HEK293 (cell line): ENCODE data around the gene CTNNB1.

Source experiments
- CTCF ChIA-PET: fragments of 350-600 bp; formaldehyde crosslinking; extraction: SDS; loops from one replicate; lab custom pipeline; 2021; ENCODE audit warnings: antibody characterized with exemption; lab: Yijun Ruan, JAX
- POLR2A ChIA-PET: fragments of 300-600 bp; formaldehyde crosslinking; extraction: SDS; loops from one replicate; lab custom pipeline; 2020; ENCODE audit warnings: antibody characterized with exemption, inconsistent platforms; lab: Yijun Ruan, JAX
- H3K27ac ChIP-seq: fragments of 200-500 bp; sonication (Bioruptor generic); 2 replicates; pipeline ENCODE4 v1.5.1; 2014; ENCODE audit warnings: low read depth, low read length, control low read depth, inconsistent platforms; ENCODE audit errors: extremely low read depth
- H3K36me3 ChIP-seq, 2 experiments: fragments of 200-500 bp in 1 of 2; sonication (Bioruptor generic) in 1 of 2; 1 replicate in 1 of 2; 2 replicates in 1 of 2; pipeline ENCODE4 v1.5.1; 2014 to 2017; ENCODE audit warnings: inconsistent platforms in 2 of 2, low read length in 2 of 2; ENCODE audit not compliant: control insufficient read depth in 2 of 2, insufficient read depth in 1 of 2
- H3K4me1 ChIP-seq: fragments of 200-500 bp; sonication (Bioruptor generic); 2 replicates; pipeline ENCODE4 v1.5.1; 2014; ENCODE audit warnings: mild to moderate bottlenecking, low read length, inconsistent platforms; ENCODE audit not compliant: control insufficient read depth, insufficient read depth
- H3K4me3 ChIP-seq: 2 replicates; pipeline ENCODE4 v1.5.1; 2011; ENCODE audit warnings: low read depth, mild to moderate bottlenecking, control low read depth, low read length, moderate library complexity
- H3K9me3 ChIP-seq: fragments of 200-500 bp; sonication (Bioruptor generic); 2 replicates; pipeline ENCODE4 v1.5.1; 2014; ENCODE audit warnings: low read depth, low read length, inconsistent platforms; ENCODE audit not compliant: control insufficient read depth, insufficient read depth
- GLI4 ChIP-seq: fragments of 450-650 bp; formaldehyde crosslinking; IDR thresholded peaks from 2 replicates; pipeline ENCODE4 v1.5.1; 2016; ENCODE audit warnings: missing biosample characterization, missing genetic modification characterization
- GLIS2 ChIP-seq: fragments of 450-650 bp; formaldehyde crosslinking; IDR thresholded peaks from 2 replicates; pipeline ENCODE4 v1.5.1; 2016; ENCODE audit warnings: missing biosample characterization, missing genetic modification characterization
- HOXA7 ChIP-seq: sonication (generic); formaldehyde crosslinking; IDR thresholded peaks from 2 replicates; pipeline ENCODE4 v1.8.1; 2022; ENCODE audit warnings: missing genetic modification reagents, borderline replicate concordance
- OVOL3 ChIP-seq: fragments of 450-650 bp; formaldehyde crosslinking; IDR thresholded peaks from 2 replicates; pipeline ENCODE4 v1.5.1; 2016; ENCODE audit warnings: missing biosample characterization, missing genetic modification characterization
- SCRT2 ChIP-seq: fragments of 450-650 bp; formaldehyde crosslinking; IDR thresholded peaks from 2 replicates; pipeline ENCODE4 v1.5.1; 2016; ENCODE audit warnings: missing biosample characterization, missing genetic modification characterization
- TCF7L2 ChIP-seq: IDR thresholded peaks from 2 replicates; pipeline ENCODE4 v1.6.1; 2011; ENCODE audit warnings: low read depth, mild to moderate bottlenecking, inconsistent platforms, low read length, moderate library complexity, borderline replicate concordance
- ZEB2 ChIP-seq: fragments of 450-650 bp; formaldehyde crosslinking; IDR thresholded peaks from 2 replicates; pipeline ENCODE4 v1.5.1; 2016; ENCODE audit warnings: missing biosample characterization, missing genetic modification characterization
- ZFHX2 ChIP-seq: fragments of 450-650 bp; formaldehyde crosslinking; conservative IDR thresholded peaks from 2 replicates; pipeline ENCODE4 v1.5.1; 2016; ENCODE audit warnings: missing biosample characterization, missing genetic modification characterization
- ZNF202 ChIP-seq: fragments of 450-650 bp; formaldehyde crosslinking; IDR thresholded peaks from 2 replicates; pipeline ENCODE4 v1.5.1; 2016; ENCODE audit warnings: missing biosample characterization, missing genetic modification characterization, borderline replicate concordance
- ZNF416 ChIP-seq: fragments of 450-650 bp; formaldehyde crosslinking; IDR thresholded peaks from 2 replicates; pipeline ENCODE4 v1.5.1; 2016; ENCODE audit warnings: missing biosample characterization, missing genetic modification characterization
- ZNF510 ChIP-seq: fragments of 450-650 bp; formaldehyde crosslinking; IDR thresholded peaks from 2 replicates; pipeline ENCODE4 v1.5.1; 2018; ENCODE audit warnings: mild to moderate bottlenecking, missing genetic modification characterization, missing biosample characterization; ENCODE audit not compliant: insufficient replicate concordance
- ZNF549 ChIP-seq: fragments of 450-650 bp; IDR thresholded peaks from 2 replicates; pipeline ENCODE4 v1.5.1; 2018; ENCODE audit warnings: missing biosample characterization, missing genetic modification characterization, mild to moderate bottlenecking, inconsistent platforms, moderate library complexity
- ZNF596 ChIP-seq: fragments of 450-650 bp; IDR thresholded peaks from 2 replicates; pipeline ENCODE4 v1.5.0; 2018; ENCODE audit warnings: missing biosample characterization, mild to moderate bottlenecking, missing genetic modification characterization, moderate library complexity
- ZNF600 ChIP-seq: fragments of 450-650 bp; formaldehyde crosslinking; IDR thresholded peaks from 2 replicates; pipeline ENCODE4 v1.5.1; 2016; ENCODE audit warnings: missing biosample characterization, missing genetic modification characterization
- ZNF654 ChIP-seq: fragments of 450-650 bp; formaldehyde crosslinking; IDR thresholded peaks from 2 replicates; pipeline ENCODE4 v1.5.1; 2016; ENCODE audit warnings: low read depth, missing biosample characterization, missing genetic modification characterization
- ZNF670 ChIP-seq: fragments of 450-650 bp; formaldehyde crosslinking; IDR thresholded peaks from 2 replicates; pipeline ENCODE4 v1.5.1; 2016; ENCODE audit warnings: missing biosample characterization, missing genetic modification characterization, low read depth
- ZNF830 ChIP-seq: fragments of 450-650 bp; IDR thresholded peaks from 2 replicates; pipeline ENCODE4 v1.5.0; 2018; ENCODE audit warnings: missing biosample characterization, missing genetic modification characterization, low read depth, mild to moderate bottlenecking, moderate library complexity
- ZNF843 ChIP-seq: fragments of 450-650 bp; formaldehyde crosslinking; IDR thresholded peaks from 2 replicates; pipeline ENCODE4 v1.5.1; 2016; ENCODE audit warnings: missing biosample characterization, missing genetic modification characterization
- TF ChIP-seq, protein P1 (sequence below): fragments of 450-650 bp; formaldehyde crosslinking; IDR thresholded peaks from 2 replicates; pipeline ENCODE4 v1.5.1; 2016; ENCODE audit warnings: missing biosample characterization, missing genetic modification characterization
- TF ChIP-seq, protein P2 (sequence below): fragments of 450-650 bp; formaldehyde crosslinking; IDR thresholded peaks from 2 replicates; pipeline ENCODE4 v1.5.1; 2016; ENCODE audit warnings: missing biosample characterization, missing genetic modification characterization

Gene CTNNB1

DNA sequence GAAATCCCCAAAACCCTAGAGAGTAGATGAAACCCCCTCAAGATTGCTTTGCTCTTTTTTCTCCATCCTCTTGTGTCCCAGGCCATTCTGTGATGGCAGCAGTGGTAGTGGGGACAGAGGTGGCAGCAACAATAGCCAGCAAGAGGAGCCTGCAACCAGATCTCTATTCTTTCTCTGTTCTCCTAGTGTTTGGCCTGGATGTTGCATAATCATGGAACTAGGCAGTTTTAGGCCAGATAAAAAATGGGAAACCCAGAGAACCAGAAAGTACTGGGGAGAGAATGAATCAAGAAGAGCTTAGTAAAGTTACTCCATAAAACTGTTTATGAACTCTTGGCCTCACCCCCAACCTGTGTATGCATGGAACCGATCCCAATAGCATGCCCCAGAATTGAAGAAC is 52.3 kb downstream of the CTNNB1 start:
- ChIA-PET POLR2A (no interaction called here), CTCF (no interaction called here)
- no peaks in the 10 kb centered on the region for H3K36me3 ChIP-seq
- no peak overlapping the region for H3K27ac ChIP-seq
- H3K4me3 ChIP-seq, result no peak overlapping the region
- TF ChIP-seq ZNF830 (no peak), ZEB2 (no peak), ZNF549 (tag by site-specific recombination) (no peak), ZNF670 (no peak), GLI4 (no peak), ZNF202 (tag by site-specific recombination) (no peak)
- TF ChIP-seq, protein P1, sequence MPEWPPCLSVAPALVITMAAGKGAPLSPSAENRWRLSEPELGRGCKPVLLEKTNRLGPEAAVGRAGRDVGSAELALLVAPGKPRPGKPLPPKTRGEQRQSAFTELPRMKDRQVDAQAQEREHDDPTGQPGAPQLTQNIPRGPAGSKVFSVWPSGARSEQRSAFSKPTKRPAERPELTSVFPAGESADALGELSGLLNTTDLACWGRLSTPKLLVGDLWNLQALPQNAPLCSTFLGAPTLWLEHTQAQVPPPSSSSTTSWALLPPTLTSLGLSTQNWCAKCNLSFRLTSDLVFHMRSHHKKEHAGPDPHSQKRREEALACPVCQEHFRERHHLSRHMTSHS, result no peak
- no peaks in the 10 kb centered on the region for H3K9me3 ChIP-seq
- no peaks in the 10 kb centered on the region for H3K4me1 ChIP-seq

DNA sequence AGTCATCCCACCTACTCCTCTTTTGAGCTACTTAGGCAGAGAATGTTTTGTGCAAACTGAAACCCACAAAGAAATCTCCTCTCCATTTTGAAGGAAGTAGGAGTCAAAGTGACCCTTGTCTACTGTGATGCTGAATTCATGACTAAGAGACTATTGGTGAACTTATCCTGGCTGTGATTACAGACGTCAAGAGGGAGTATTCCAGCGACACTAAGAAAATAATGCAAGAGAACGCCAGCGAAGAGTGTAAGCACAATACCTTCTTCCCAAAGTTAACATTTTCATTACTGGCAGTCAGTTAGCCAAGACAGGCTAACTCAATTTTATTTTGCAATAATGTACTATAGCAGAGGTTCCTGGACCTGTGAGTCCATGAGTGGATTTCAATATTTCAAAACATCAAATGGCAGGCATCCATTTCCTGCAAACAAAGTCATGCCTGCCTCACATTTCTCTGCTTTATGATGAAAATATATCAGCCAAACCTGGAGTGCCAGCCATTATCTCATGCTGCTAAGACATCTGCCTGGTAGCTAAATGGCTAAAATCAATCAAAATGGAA is 59.0 kb downstream of the CTNNB1 start:
- no peak overlapping the region for H3K4me3 ChIP-seq
- H3K27ac ChIP-seq, result no peak overlapping the region
- POLR2A ChIA-PET, result no interaction called here
- H3K9me3 ChIP-seq, result no peaks in the 10 kb centered on the region
- CTCF ChIA-PET, result no interaction called here
- H3K4me1 ChIP-seq, result no peaks in the 10 kb centered on the region
- no peaks in the 10 kb centered on the region for H3K36me3 ChIP-seq
- no peak for TF ChIP-seq ZNF843 (tag by site-specific recombination)
- TF ChIP-seq ZNF596 (tag by site-specific recombination), result no peak
- TF ChIP-seq ZNF600 (tag by site-specific recombination), result no peak
- TF ChIP-seq ZNF416 (tag by site-specific recombination), result no peak
- no peak for TF ChIP-seq OVOL3
- no peak for TF ChIP-seq ZNF510 (tag by site-specific recombination)
- no peak for TF ChIP-seq TCF7L2

DNA sequence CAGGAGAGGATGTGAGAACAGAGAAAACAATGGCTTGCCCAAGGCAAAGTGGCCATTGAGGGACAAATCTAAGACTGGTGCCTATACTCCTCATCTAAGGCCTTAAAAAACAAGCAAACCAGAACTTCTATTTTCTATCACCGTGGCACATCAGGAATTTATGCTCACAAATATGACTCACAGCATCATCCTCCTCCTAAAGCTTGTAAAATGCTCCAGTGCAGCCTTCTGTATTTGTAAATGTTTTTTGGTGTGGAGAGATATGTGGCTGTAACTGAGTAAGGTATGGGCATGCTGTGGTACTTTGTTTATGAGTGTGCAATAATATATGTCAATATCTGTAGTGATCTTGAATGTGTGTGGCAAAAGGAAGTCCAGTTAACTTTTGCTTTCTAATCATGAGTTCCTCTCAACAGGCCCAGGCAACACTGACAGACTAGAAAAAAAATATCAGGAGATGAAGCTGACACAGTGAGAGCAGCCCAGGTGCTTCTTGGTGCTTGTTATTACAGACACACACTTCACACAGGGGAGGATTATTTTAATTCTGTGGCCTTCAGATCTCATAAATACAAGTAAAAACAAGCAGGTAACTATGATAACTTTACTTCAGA is 60.3 kb downstream of the CTNNB1 start:
- ChIA-PET CTCF (no interaction called here), POLR2A (no interaction called here)
- H3K4me1 ChIP-seq, result no peaks in the 10 kb centered on the region
- no peaks in the 10 kb centered on the region for H3K9me3 ChIP-seq
- H3K27ac ChIP-seq, result no peak overlapping the region
- H3K4me3 ChIP-seq, result no peak overlapping the region
- H3K36me3 ChIP-seq, result no peaks in the 10 kb centered on the region
- no peak for TF ChIP-seq ZNF843 (tag by site-specific recombination)
- TF ChIP-seq HOXA7 (CRISPR knock-in tag), result no peak

DNA sequence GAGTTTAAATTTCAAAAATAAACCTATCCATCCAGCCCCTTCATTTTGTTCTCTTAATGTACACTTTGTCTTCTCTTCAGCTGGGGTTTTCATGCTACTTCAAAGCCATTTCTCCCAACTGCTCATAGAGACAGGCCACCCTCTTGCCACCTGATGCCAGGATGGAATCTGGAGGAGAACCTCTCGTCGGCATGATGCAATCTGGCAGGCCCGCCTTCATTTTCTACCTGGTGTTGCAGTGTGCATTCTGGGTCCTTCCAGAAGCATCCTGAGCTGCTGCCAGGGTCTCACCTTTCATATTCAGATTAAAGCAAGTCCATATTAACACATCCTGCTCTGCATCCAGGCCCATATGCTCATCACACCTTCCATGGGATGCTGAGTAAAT is 60.8 kb downstream of the CTNNB1 start:
- TF ChIP-seq SCRT2 (tag by site-specific recombination) (no peak), ZFHX2 (tag by site-specific recombination) (no peak), ZNF654 (no peak), ZNF843 (tag by site-specific recombination) (no peak), GLIS2 (tag by site-specific recombination) (no peak)
- TF ChIP-seq, protein P2, sequence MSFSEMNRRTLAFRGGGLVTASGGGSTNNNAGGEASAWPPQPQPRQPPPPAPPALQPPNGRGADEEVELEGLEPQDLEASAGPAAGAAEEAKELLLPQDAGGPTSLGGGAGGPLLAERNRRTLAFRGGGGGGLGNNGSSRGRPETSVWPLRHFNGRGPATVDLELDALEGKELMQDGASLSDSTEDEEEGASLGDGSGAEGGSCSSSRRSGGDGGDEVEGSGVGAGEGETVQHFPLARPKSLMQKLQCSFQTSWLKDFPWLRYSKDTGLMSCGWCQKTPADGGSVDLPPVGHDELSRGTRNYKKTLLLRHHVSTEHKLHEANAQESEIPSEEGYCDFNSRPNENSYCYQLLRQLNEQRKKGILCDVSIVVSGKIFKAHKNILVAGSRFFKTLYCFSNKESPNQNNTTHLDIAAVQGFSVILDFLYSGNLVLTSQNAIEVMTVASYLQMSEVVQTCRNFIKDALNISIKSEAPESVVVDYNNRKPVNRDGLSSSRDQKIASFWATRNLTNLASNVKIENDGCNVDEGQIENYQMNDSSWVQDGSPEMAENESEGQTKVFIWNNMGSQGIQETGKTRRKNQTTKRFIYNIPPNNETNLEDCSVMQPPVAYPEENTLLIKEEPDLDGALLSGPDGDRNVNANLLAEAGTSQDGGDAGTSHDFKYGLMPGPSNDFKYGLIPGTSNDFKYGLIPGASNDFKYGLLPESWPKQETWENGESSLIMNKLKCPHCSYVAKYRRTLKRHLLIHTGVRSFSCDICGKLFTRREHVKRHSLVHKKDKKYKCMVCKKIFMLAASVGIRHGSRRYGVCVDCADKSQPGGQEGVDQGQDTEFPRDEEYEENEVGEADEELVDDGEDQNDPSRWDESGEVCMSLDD, result no peak
- no peaks in the 10 kb centered on the region for H3K9me3 ChIP-seq
- H3K4me3 ChIP-seq, result no peak overlapping the region
- ChIA-PET CTCF (no interaction called here), POLR2A (no interaction called here)
- no peaks in the 10 kb centered on the region for H3K4me1 ChIP-seq
- H3K36me3 ChIP-seq, result no peaks in the 10 kb centered on the region
- H3K27ac ChIP-seq, result no peak overlapping the region
